Testis (tissue), 3 donors: ENCODE data around the gene LENEP. TPM values are rescaled to one million over a fixed set of nuclear protein-coding genes. Genes with fewer than 3 reads are reported as not detected.
"Not testable (repeated sequence)": the region's sequence is repeated elsewhere in the genome, so short reads cannot be mapped to it uniquely, and the experiment has no call there.

ENCODE experiments used
- DNase-seq: peaks from one replicate; pipeline ENCODE4 v3.0.0-alpha.2; 2019
- H3K27ac ChIP-seq, 2 donors: fragments of 200-600 bp; sonication (generic); one replicate each; pipeline ENCODE4 v1.5.1; 2019
- H3K27me3 ChIP-seq: fragments of 200-600 bp; sonication (generic); one replicate; pipeline ENCODE4 v1.5.1; 2019
- H3K36me3 ChIP-seq: fragments of 200-600 bp; sonication (generic); one replicate; pipeline ENCODE4 v1.5.1; 2017; ENCODE audit warnings: low read depth; ENCODE audit errors: missing control alignments
- H3K4me1 ChIP-seq: fragments of 200-600 bp; sonication (generic); one replicate; pipeline ENCODE4 v1.5.1; 2019
- H3K4me3 ChIP-seq, 2 donors: fragments of 200-600 bp; sonication (generic); one replicate each; pipeline ENCODE4 v1.5.1; 2017 to 2019
- H3K9me3 ChIP-seq: fragments of 200-600 bp; sonication (generic); one replicate; pipeline ENCODE4 v1.5.1; 2017
- CTCF ChIP-seq, 3 experiments: fragments of 450-650 bp in 2 of 3; fragments of 200-600 bp in 1 of 3; sonication (generic) in 1 of 3; IDR thresholded peaks; one replicate each; pipeline ENCODE4 v1.5.1; 2016 to 2019; ENCODE audit warnings: antibody characterized with exemption in 3 of 3, mild to moderate bottlenecking in 2 of 3, moderate library complexity in 1 of 3
- POLR2A ChIP-seq: fragments of 450-650 bp; IDR thresholded peaks from one replicate; pipeline ENCODE4 v1.6.1; 2017; ENCODE audit warnings: antibody characterized with exemption, mild to moderate bottlenecking, moderate library complexity
- WGBS, 2 donors: methylation state at CpG; one replicate each; pipeline ENCODE4 v1.1.5; 2018; 5-methylcytosine and 5-hydroxymethylcytosine counted together
- intact Hi-C: fragments of 100-400 bp; cut with DNase I; formaldehyde crosslinking; loops from one replicate; pipeline ENCODE4 v1.15.1; 2023; ENCODE audit warnings: low total_unique reads
- polyA plus RNA-seq: library from polyadenylated mRNA; stranded (reverse); fragments of 350-450 nt; fragmentation: Illumina TruSeq; extraction: RNeasy Lipid Tissue Mini Kit (QIAGEN cat#74804); gene quantifications from one replicate; pipeline ENCODE4 v1.2.3, GENCODE V29; 2014; ENCODE audit warnings: low read depth, low replicate concordance; ENCODE audit not compliant: insufficient read depth
- total RNA-seq, 2 donors: library from RNA; depleted of rRNA; stranded (reverse); fragments of >200 nt; gene quantifications; one replicate each; pipeline ENCODE4 v1.2.3, GENCODE V29; 2016

The LENEP gene
- total and polyA plus RNA-seq, 3 donors from 2014 or later: 1.1 TPM; not detected in 2

GRCh38 chr1:154983776-154984466 is 9.5 kb upstream of the LENEP start:
- no peak overlapping the region for H3K27ac ChIP-seq
- H3K9me3 ChIP-seq: no peaks in the 10 kb centered on the region
- H3K4me1 ChIP-seq: peaks cover 9% of the 10 kb centered on the region
- no peaks in the 10 kb centered on the region for H3K27me3 ChIP-seq
- intact Hi-C loops: no loop called here
- H3K4me3 ChIP-seq: peak overlapping the region; percentile 46 to 77
- WGBS, 2 donors: 10 to 14% methylated on average over 16 to 17 of the region's 17 CpGs
- no peak for DNase-seq
- TF ChIP-seq POLR2A: no peak
- no peak for TF ChIP-seq CTCF (IDR thresholded peaks at IDR 0.05)
- no peaks in the 10 kb centered on the region for H3K36me3 ChIP-seq

GRCh38 chr1:154986736-154987135 is 6.7 kb upstream of the LENEP start:
- 82 to 84% methylated on average over 4 of the region's 4 CpGs for WGBS, 2 donors
- intact Hi-C loops, H3K4me3 ChIP-seq, H3K4me1 ChIP-seq, H3K9me3 ChIP-seq, H3K27me3 ChIP-seq, DNase-seq, H3K36me3 ChIP-seq, H3K27ac ChIP-seq: not testable (repeated sequence)

GRCh38 chr1:154987326-154987725 is 6.1 kb upstream of the LENEP start:
- H3K4me1 ChIP-seq: peaks cover 9% of the 10 kb centered on the region
- no peak for TF ChIP-seq POLR2A
- TF ChIP-seq CTCF (IDR thresholded peaks at IDR 0.05): no peak
- no peak overlapping the region for H3K27ac ChIP-seq
- DNase-seq: no peak
- 89 to 92% methylated on average over 6 of the region's 6 CpGs for WGBS, 2 donors
- H3K36me3 ChIP-seq: no peaks in the 10 kb centered on the region
- H3K27me3 ChIP-seq: no peaks in the 10 kb centered on the region
- no peak overlapping the region for H3K4me3 ChIP-seq
- H3K9me3 ChIP-seq: no peaks in the 10 kb centered on the region
- intact Hi-C loops: no loop called here

- DNase-seq: no peak
- H3K4me3 ChIP-seq: no peak overlapping the region
- no peaks in the 10 kb centered on the region for H3K9me3 ChIP-seq
- no peak overlapping the region for H3K27ac ChIP-seq
- whole genome bisulfite sequencing, 2 donors: 85 to 93% methylated on average over 17 of the region's 17 CpGs
- H3K4me1 ChIP-seq: peaks cover 5% of the 10 kb centered on the region
- no peak for TF ChIP-seq CTCF (IDR thresholded peaks at IDR 0.05)
- no peak for TF ChIP-seq POLR2A
- H3K27me3 ChIP-seq: no peaks in the 10 kb centered on the region
- intact Hi-C loops: no loop called here
- no peaks in the 10 kb centered on the region for H3K36me3 ChIP-seq
Observed at GRCh38 chr1:154988058-154988954, 5.1 kb upstream of the LENEP start.

- intact Hi-C loops: no loop called here
- no peak for DNase-seq
- no peaks in the 10 kb centered on the region for H3K36me3 ChIP-seq
- WGBS, 2 donors: 89 to 93% methylated on average over 3 of the region's 3 CpGs
- no peak overlapping the region for H3K4me3 ChIP-seq
- no peak for TF ChIP-seq CTCF (IDR thresholded peaks at IDR 0.05)
- no peak for TF ChIP-seq POLR2A
- H3K4me1 ChIP-seq: no peaks in the 10 kb centered on the region
- H3K27me3 ChIP-seq: no peaks in the 10 kb centered on the region
- no peak overlapping the region for H3K27ac ChIP-seq
- no peaks in the 10 kb centered on the region for H3K9me3 ChIP-seq
Observed at GRCh38 chr1:154989195-154989860, 4.1 kb upstream of the LENEP start.
